GM23338 (cell line): ENCODE results near the gene PGBD4. TPM values are rescaled to one million over a fixed set of nuclear protein-coding genes. Genes with fewer than 3 reads are reported as not detected.

Experiments used
- ATAC-seq: fragments of 200-7000 bp; cut with Tn5 transposase; 3 replicates; pipeline ENCODE4 v1.9.1; 2020
- DNase-seq: peaks from one replicate; pipeline ENCODE4 v3.0.0-alpha.2; 2015; ENCODE audit warnings: low spot score
- H2AFZ ChIP-seq: fragments of 200-600 bp; sonication (generic); 2 replicates; pipeline ENCODE4 v1.8.0; 2016; ENCODE audit warnings: antibody characterized with exemption, mild to moderate bottlenecking, moderate library complexity
- H3F3A ChIP-seq: fragments of 200-600 bp; sonication (generic); replicated peaks from 2 replicates; pipeline ENCODE4 v1.8.0; 2017; ENCODE audit warnings: antibody characterized with exemption, mixed run types, low read depth
- H3K27ac ChIP-seq: fragments of 200-600 bp; sonication (generic); 2 replicates; pipeline ENCODE4 v1.6.1; 2016; ENCODE audit warnings: low read depth
- H3K27me3 ChIP-seq: fragments of 200-600 bp; sonication (generic); 2 replicates; pipeline ENCODE4 v1.8.0; 2016; ENCODE audit warnings: mild to moderate bottlenecking, mixed run types, moderate library complexity; ENCODE audit not compliant: insufficient read depth
- H3K36me3 ChIP-seq: fragments of 200-600 bp; sonication (generic); 2 replicates; pipeline ENCODE4 v1.8.0; 2016; ENCODE audit warnings: mild to moderate bottlenecking; ENCODE audit not compliant: insufficient read depth
- H3K4me1 ChIP-seq: fragments of 200-600 bp; sonication (generic); 2 replicates; pipeline ENCODE4 v1.8.0; 2016; ENCODE audit warnings: mild to moderate bottlenecking, moderate library complexity; ENCODE audit not compliant: insufficient read depth
- H3K4me2 ChIP-seq: fragments of 200-600 bp; sonication (generic); 2 replicates; pipeline ENCODE4 v1.7.1; 2017; ENCODE audit warnings: mixed run types
- H3K4me3 ChIP-seq: fragments of 200-600 bp; sonication (generic); 2 replicates; pipeline ENCODE4 v1.6.1; 2016; ENCODE audit warnings: mixed run types
- H3K79me2 ChIP-seq: fragments of 200-600 bp; sonication (generic); replicated peaks from 2 replicates; pipeline ENCODE4 v1.8.0; 2017; ENCODE audit warnings: mild to moderate bottlenecking; ENCODE audit not compliant: insufficient read depth
- H3K9me2 ChIP-seq: fragments of 200-600 bp; sonication (generic); 2 replicates; pipeline ENCODE4 v1.8.0; 2017; ENCODE audit not compliant: insufficient read depth
- H4K20me1 ChIP-seq: fragments of 200-600 bp; sonication (generic); replicated peaks from 2 replicates; pipeline ENCODE4 v1.8.0; 2017; ENCODE audit warnings: mild to moderate bottlenecking; ENCODE audit not compliant: insufficient read depth
- H3K27ac Mint-ChIP-seq: 2 replicates; pipeline ENCODE4 v1.8.0; 2020; ENCODE audit warnings: inconsistent platforms, mild to moderate bottlenecking, moderate library complexity, mixed read lengths
- H3K27me3 Mint-ChIP-seq: 3 replicates; pipeline ENCODE4 v1.8.0; 2022; ENCODE audit warnings: low read depth, mild to moderate bottlenecking, moderate library complexity, mixed read lengths, inconsistent platforms; ENCODE audit not compliant: insufficient read depth, poor library complexity
- H3K36me3 Mint-ChIP-seq: 3 replicates; pipeline ENCODE4 v1.8.0; 2021; ENCODE audit warnings: low read depth, mild to moderate bottlenecking, inconsistent platforms, moderate library complexity, mixed read lengths
- H3K4me1 Mint-ChIP-seq: 3 replicates; pipeline ENCODE4 v1.8.0; 2020; ENCODE audit warnings: mild to moderate bottlenecking, inconsistent platforms, mixed read lengths
- H3K4me3 Mint-ChIP-seq: 3 replicates; pipeline ENCODE4 v1.8.0; 2021; ENCODE audit warnings: moderate library complexity, mild to moderate bottlenecking, inconsistent platforms, mixed read lengths
- H3K9me3 Mint-ChIP-seq: 3 replicates; pipeline ENCODE4 v1.8.0; 2020; ENCODE audit warnings: moderate library complexity, mild to moderate bottlenecking, inconsistent platforms, mixed read lengths
- CREB1 ChIP-seq: fragments of 250-450 bp; sonication (Bioruptor Pico); IDR thresholded peaks from 2 replicates; pipeline ENCODE4 v1.5.0; 2020; ENCODE audit warnings: low read depth, mild to moderate bottlenecking, moderate library complexity
- CTCF ChIP-seq, 2 experiments: fragments of 200-600 bp in 1 of 2; sonication (generic) in 1 of 2; conservative IDR thresholded peaks; 2 replicates each; pipeline versions ENCODE4 v1.5.1 to v1.6.1; 2016 to 2017; ENCODE audit warnings: antibody characterized with exemption in 2 of 2, low read depth in 2 of 2, mild to moderate bottlenecking in 2 of 2, moderate library complexity in 1 of 2
- ETS1 ChIP-seq: IDR thresholded peaks from 2 replicates; pipeline ENCODE4 v1.6.1; 2016; ENCODE audit warnings: antibody characterized with exemption
- EZH2phosphoT487 ChIP-seq: fragments of 200-600 bp; sonication (generic); IDR thresholded peaks from one replicate; pipeline ENCODE4 v1.8.1; 2018; ENCODE audit warnings: antibody characterized with exemption; ENCODE audit not compliant: unreplicated experiment
- STAT1 ChIP-seq: IDR thresholded peaks from one replicate; pipeline ENCODE4 v1.6.1; 2016; ENCODE audit warnings: antibody characterized with exemption; ENCODE audit not compliant: unreplicated experiment
- ZNF331 ChIP-seq: fragments of 250-450 bp; sonication (Bioruptor Pico); IDR thresholded peaks from 2 replicates; pipeline ENCODE4 v1.5.0; 2020; ENCODE audit warnings: low read depth, mild to moderate bottlenecking, moderate library complexity
- ZNF462 ChIP-seq: fragments of 250-450 bp; sonication (Bioruptor Pico); IDR thresholded peaks from 2 replicates; pipeline ENCODE4 v1.5.0; 2020; ENCODE audit warnings: mild to moderate bottlenecking, moderate library complexity
- polyA plus RNA-seq: library from polyadenylated mRNA; unstranded; fragments of >200 nt; fragmentation: Nextera tagmentation; extraction: Ambion mirVana; gene quantifications from 2 replicates; pipeline ENCODE4 v1.2.1, GENCODE V29; 2016
- total RNA-seq: library from RNA; depleted of rRNA; stranded (reverse); fragments of >200 nt; shearing (Covaris generic); gene quantifications from 2 replicates; pipeline ENCODE4 v1.2.3, GENCODE V29; 2014

PGBD4 gene
- total and polyA plus RNA-seq, 2 experiments from 2014 or later, result 0.50 to 0.66 TPM

- TF ChIP-seq ZNF462 (CRISPR knock-in tag), result no peak
Measured at GRCh38 chr15:34079904-34080303, 22.0 kb upstream of the PGBD4 start (continued).

GRCh38 chr15:34084086-34084485 lies 17.8 kb upstream of the PGBD4 start:
- DNase-seq, result no peak
- no peak overlapping the region for H3K4me3 Mint-ChIP-seq
- TF ChIP-seq EZH2phosphoT487 (no peak), ZNF331 (CRISPR knock-in tag) (no peak), CTCF (conservative IDR thresholded peaks at IDR 0.05; ENCODE audit: low read depth in 2 of 2) (no peak), CREB1 (no peak), ETS1 (no peak), STAT1 (no peak)

More at GRCh38 chr15:34084086-34084485, 17.8 kb upstream of the PGBD4 start:
- Mint-ChIP-seq H3K36me3 (peaks cover 17% of the 10 kb centered on the region; the same call in 2 of the 3 replicates), H3K9me3 (no peaks in the 10 kb centered on the region), H3K27ac (no peak overlapping the region), H3K4me1 (no peaks in the 10 kb centered on the region), H3K27me3 (peaks cover 4% of the 10 kb centered on the region)
- Histone ChIP-seq H4K20me1 (no peaks in the 10 kb centered on the region), H3K4me2 (no peak overlapping the region), H3F3A (no peaks in the 10 kb centered on the region), H3K4me1 (no peaks in the 10 kb centered on the region), H3K4me3 (no peak overlapping the region), H3K36me3 (peaks cover 10% of the 10 kb centered on the region; the same call in 1 of the 2 replicates), H3K79me2 (no peaks in the 10 kb centered on the region), H3K9me2 (no peaks in the 10 kb centered on the region), H3K27ac (no peak overlapping the region), H3K27me3 (no peaks in the 10 kb centered on the region), H2AFZ (no peak overlapping the region)
- no peak for ATAC-seq
